ENCODE results near the gene CCDC47. TPM values are rescaled to one million over a fixed set of nuclear protein-coding genes. Genes with fewer than 3 reads are reported as not detected.
A peak's percentile ranks its signal among the peaks of the same experiment; 100 is the strongest.

The CCDC47 gene
- total and polyA plus RNA-seq, 2 of the 13 experiments (the other 11 are each of a cell fraction or from before 2014, with no cell fraction given): 59.3 to 99.5 TPM

DNA sequence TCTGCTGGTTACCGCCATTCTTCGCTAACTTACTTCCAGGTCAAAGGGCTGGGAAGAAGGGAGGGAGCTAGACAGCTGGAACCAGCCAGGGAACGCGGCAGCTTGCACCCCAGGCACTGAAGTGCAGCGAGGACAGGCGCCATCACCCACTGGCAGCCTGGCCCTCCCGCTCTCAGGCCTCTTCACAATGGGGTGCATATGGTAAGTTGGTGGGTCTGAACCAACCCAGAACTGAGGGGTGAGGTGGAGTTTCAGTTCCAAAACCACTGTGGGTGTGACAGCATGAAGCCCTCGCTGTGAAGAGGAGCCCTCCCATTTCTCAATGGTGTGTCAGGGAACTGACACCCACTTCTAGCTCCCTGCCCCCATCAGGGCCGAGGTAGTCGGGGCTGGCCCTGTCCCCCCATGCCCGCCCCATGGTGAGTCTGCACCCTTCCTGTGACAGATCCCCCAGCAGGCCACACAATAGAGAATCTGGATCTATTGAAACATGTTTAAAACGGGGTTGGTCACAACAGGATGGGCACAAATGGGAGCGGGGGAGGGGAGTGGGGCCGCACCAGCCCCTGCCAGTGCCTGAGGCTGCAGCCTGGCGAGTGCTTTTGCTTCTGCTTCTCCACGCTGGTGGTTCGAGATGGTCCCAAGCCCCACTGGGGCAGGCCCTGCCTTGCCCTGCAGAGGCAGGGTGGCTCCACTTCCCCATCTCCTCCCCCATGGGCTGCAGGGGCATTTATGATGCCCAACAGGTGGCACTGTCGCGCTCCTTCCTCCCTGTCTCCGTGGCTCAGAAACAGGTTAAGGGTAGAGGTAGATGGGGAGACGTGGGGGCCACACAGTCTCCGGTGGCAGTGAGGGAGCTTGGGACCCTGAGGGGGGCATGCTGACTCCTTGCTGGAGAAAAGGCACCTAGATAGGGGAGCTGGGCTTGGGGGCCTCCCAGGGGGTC, 75.8 kb downstream of the CCDC47 start (continued):
- TF ChIP-seq SPEN (CRISPR knock-in tag; IDR thresholded peaks at IDR 0.05; ENCODE audit: low read depth): no peak
- no peak for TF ChIP-seq MAFK (conservative IDR thresholded peaks at IDR 0.05 in 1 of 2, IDR thresholded peaks at IDR 0.05 in 1 of 2; ENCODE audit: low read length in 2 of 2)
- no peak for TF ChIP-seq PPARG (CRISPR knock-in tag; conservative IDR thresholded peaks at IDR 0.05)
- TF ChIP-seq ZNF44 (CRISPR knock-in tag; IDR thresholded peaks at IDR 0.05): no peak
- TF ChIP-seq ZNF724P (CRISPR knock-in tag; IDR thresholded peaks at IDR 0.05; ENCODE audit: borderline replicate concordance): peak; percentile 27; the same call in 1 of the 2 replicates
- no peak for TF ChIP-seq ASH2L (IDR thresholded peaks at IDR 0.05; ENCODE audit: insufficient read length, low read depth, low read length)
- 0 out of 2 replicates have a peak, but pooled peaks have one; percentile 21 for TF ChIP-seq GPN1 (CRISPR knock-in tag; IDR thresholded peaks at IDR 0.05; ENCODE audit: borderline replicate concordance)
- no peak for TF ChIP-seq NFIC (IDR thresholded peaks at IDR 0.05; ENCODE audit: low read length)
- no peak for TF ChIP-seq ZNF703 (CRISPR knock-in tag; IDR thresholded peaks at IDR 0.05; ENCODE audit: borderline replicate concordance)
- peak; percentile 14; the same call in 1 of the 2 replicates for TF ChIP-seq MIER2 (CRISPR knock-in tag; IDR thresholded peaks at IDR 0.05)
- no peak for TF ChIP-seq ZNF720 (CRISPR knock-in tag; IDR thresholded peaks at IDR 0.05)
- TF ChIP-seq KLF16 (CRISPR knock-in tag; IDR thresholded peaks at IDR 0.05): no peak
- TF ChIP-seq ADNP (CRISPR knock-in tag; IDR thresholded peaks at IDR 0.05): no peak
- TF ChIP-seq SUZ12 (IDR thresholded peaks at IDR 0.05; ENCODE audit: low read depth, low read length): no peak
- no peak for TF ChIP-seq ZBTB8A (CRISPR knock-in tag; IDR thresholded peaks at IDR 0.05; ENCODE audit: borderline replicate concordance, low read depth)
- TF ChIP-seq ESRRA (CRISPR knock-in tag; IDR thresholded peaks at IDR 0.05; ENCODE audit: low read depth): no peak
- TF ChIP-seq PRPF4 (IDR thresholded peaks at IDR 0.05; ENCODE audit: low read depth, low read length, poor library complexity, severe bottlenecking): no peak
- TF ChIP-seq ZFP36L1 (CRISPR knock-in tag; IDR thresholded peaks at IDR 0.05): no peak
- no peak for TF ChIP-seq HNF4A (CRISPR knock-in tag; IDR thresholded peaks at IDR 0.05)
- peak; percentile 28; the same call in 1 of the 2 replicates for TF ChIP-seq ZNF792 (CRISPR knock-in tag; IDR thresholded peaks at IDR 0.05)
- TF ChIP-seq, protein P1, sequence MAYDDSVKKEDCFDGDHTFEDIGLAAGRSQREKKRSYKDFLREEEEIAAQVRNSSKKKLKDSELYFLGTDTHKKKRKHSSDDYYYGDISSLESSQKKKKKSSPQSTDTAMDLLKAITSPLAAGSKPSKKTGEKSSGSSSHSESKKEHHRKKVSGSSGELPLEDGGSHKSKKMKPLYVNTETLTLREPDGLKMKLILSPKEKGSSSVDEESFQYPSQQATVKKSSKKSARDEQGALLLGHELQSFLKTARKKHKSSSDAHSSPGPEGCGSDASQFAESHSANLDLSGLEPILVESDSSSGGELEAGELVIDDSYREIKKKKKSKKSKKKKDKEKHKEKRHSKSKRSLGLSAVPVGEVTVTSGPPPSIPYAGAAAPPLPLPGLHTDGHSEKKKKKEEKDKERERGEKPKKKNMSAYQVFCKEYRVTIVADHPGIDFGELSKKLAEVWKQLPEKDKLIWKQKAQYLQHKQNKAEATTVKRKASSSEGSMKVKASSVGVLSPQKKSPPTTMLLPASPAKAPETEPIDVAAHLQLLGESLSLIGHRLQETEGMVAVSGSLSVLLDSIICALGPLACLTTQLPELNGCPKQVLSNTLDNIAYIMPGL (CRISPR knock-in tag; IDR thresholded peaks at IDR 0.05; ENCODE audit: borderline replicate concordance in 1 of 2, low read depth in 1 of 2): no peak
- TF ChIP-seq SALL2 (CRISPR knock-in tag; IDR thresholded peaks at IDR 0.05): no peak
- TF ChIP-seq NFRKB (IDR thresholded peaks at IDR 0.05): no peak
- TF ChIP-seq ZBTB7A (CRISPR knock-in tag; IDR thresholded peaks at IDR 0.05): no peak
- TF ChIP-seq CREM (IDR thresholded peaks at IDR 0.05): no peak
- no peak for TF ChIP-seq CREM (CRISPR knock-in tag; IDR thresholded peaks at IDR 0.05)
- no peak for TF ChIP-seq HOXA3 (CRISPR knock-in tag; IDR thresholded peaks at IDR 0.05)
- TF ChIP-seq ZNF850 (CRISPR knock-in tag; conservative IDR thresholded peaks at IDR 0.05): no peak
- TF ChIP-seq, protein P2, sequence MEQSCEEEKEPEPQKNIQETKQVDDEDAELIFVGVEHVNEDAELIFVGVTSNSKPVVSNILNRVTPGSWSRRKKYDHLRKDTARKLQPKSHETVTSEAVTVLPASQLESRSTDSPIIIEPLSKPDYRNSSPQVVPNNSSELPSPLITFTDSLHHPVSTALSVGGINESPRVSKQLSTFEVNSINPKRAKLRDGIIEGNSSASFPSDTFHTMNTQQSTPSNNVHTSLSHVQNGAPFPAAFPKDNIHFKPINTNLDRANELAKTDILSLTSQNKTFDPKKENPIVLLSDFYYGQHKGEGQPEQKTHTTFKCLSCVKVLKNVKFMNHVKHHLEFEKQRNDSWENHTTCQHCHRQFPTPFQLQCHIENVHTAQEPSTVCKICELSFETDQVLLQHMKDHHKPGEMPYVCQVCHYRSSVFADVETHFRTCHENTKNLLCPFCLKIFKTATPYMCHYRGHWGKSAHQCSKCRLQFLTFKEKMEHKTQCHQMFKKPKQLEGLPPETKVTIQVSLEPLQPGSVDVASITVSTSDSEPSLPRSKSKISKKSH (CRISPR knock-in tag; IDR thresholded peaks at IDR 0.05; ENCODE audit: borderline replicate concordance): no peak
- TF ChIP-seq GTF2F1 (IDR thresholded peaks at IDR 0.05; ENCODE audit: low read length): no peak
